Measurements from ENCODE around the gene MARCKSL1. TPM values are rescaled to one million over a fixed set of nuclear protein-coding genes. Genes with fewer than 3 reads are reported as not detected.

MARCKSL1 gene
- total RNA-seq, 1 donor from 2014 or later = 36.6 TPM

Other genes with a start within 250 kb of the MARCKSL1 start
- gene KPNA6, start 228.2 kb downstream of the MARCKSL1 start, total RNA-seq = 79.4 and 87.6 TPM in 2 replicates
- 105 and 106 TPM in 2 replicates for gene TXLNA, start 156.6 kb downstream of the MARCKSL1 start, total RNA-seq
- 37.1 and 38.1 TPM in 2 replicates for gene CCDC28B, start 135.6 kb downstream of the MARCKSL1 start, total RNA-seq
- gene IQCC, start 130.6 kb downstream of the MARCKSL1 start, total RNA-seq = 6.1 and 6.4 TPM in 2 replicates
- 0.12 TPM in 1 of 2 replicates, not detected in the other for gene DCDC2B, start 127.1 kb downstream of the MARCKSL1 start, total RNA-seq
- gene TMEM234, start 113.9 kb downstream of the MARCKSL1 start, total RNA-seq = 10.6 and 10.9 TPM in 2 replicates
- gene EIF3I, start 113.8 kb downstream of the MARCKSL1 start, total RNA-seq = 304 and 341 TPM in 2 replicates
- 0.23 and 0.57 TPM in 2 replicates for gene FAM167B, start 89.0 kb downstream of the MARCKSL1 start, total RNA-seq
- gene LCK, start 85.0 kb downstream of the MARCKSL1 start, total RNA-seq = 240 and 248 TPM in 2 replicates
- gene HDAC1, start 44.1 kb downstream of the MARCKSL1 start, total RNA-seq = 181 and 184 TPM in 2 replicates
- 4.2 and 4.4 TPM in 2 replicates for gene FAM229A, start 26.3 kb upstream of the MARCKSL1 start, total RNA-seq
- gene TSSK3, start 26.3 kb upstream of the MARCKSL1 start, total RNA-seq = 1.0 and 2.3 TPM in 2 replicates
- gene BSDC1, start 58.2 kb upstream of the MARCKSL1 start, total RNA-seq = 44.8 and 49.5 TPM in 2 replicates
- gene ZBTB8B, start 128.8 kb upstream of the MARCKSL1 start, total RNA-seq = not detected in 2 replicates
- 0.19 and 0.62 TPM in 2 replicates for gene ZBTB8A, start 203.2 kb upstream of the MARCKSL1 start, total RNA-seq